Stimulated activated CD4-positive, alpha-beta T cell treated with anti-CD3 and anti-CD28 coated beads, Interleukin-15, amount 100 ng/mL, for 1 hour (primary cell): ENCODE results near the gene NAP1L1.
A peak's percentile ranks its signal among the peaks of the same experiment; 100 is the strongest.

Experiments
- DNase-seq, 2 donors: peaks; one replicate each; pipeline ENCODE4 v3.0.0-alpha.2; 2020; ENCODE audit warnings: low read depth in 1 of 2, low spot score in 1 of 2

Gene NAP1L1

DNA sequence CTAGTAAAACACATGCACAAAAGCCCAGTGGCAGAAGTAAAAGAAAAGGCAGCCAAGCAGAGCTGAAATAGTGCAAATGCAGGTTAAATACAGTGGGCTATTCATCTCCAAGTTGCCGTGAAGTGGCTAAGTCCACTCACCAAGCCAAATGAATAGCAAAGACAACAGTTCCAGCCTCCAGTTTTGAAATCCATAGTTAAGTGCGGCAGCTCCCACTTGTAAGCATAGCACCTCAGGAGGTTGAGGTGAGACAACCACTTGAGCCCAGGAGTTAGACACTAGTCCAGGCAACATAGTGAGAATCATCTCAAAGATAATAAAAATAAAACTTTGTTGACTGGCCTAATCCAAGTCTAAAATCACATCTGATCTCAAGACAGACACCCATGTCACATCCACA lies 43.1 kb downstream of the NAP1L1 start:
- DNase-seq = no peak

DNA sequence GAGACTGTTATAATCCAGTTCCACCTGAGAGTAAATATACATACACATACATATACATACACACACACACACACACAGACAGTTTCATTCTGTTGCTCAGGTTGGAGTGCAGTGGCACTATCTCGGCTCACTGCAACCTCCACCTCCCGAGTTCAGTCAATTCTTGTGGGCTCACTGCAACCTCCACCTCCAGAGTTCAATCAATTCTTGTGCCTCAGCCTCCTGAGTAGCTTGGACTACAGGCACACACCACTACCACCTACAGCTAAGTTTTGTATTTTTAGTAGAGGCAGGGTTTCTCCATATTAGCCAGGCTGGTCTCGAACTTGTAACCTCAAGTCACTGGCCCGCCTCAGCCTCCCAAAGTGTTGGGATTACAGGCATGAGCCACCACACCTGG lies 44.0 kb downstream of the NAP1L1 start:
- no peak for DNase-seq

DNA sequence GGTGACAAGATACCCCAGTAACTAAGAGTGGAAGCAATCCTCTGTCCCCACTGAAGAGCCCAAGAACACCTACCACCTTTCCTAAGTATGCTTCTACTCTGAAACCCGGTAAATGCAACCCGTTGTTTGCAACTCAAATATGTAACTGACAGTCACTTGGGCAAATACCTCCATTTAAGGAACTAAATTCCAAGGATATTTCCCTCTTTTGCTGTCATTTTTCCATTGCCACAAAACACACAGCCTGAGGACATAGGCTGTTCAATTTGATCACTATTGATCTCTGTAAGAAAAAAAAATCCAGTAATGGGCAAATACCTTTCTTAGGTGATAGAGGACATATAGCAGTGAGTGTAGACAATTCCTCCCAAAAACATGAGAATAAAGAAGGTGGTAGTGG lies 46.3 kb downstream of the NAP1L1 start:
- no peak for DNase-seq

DNA sequence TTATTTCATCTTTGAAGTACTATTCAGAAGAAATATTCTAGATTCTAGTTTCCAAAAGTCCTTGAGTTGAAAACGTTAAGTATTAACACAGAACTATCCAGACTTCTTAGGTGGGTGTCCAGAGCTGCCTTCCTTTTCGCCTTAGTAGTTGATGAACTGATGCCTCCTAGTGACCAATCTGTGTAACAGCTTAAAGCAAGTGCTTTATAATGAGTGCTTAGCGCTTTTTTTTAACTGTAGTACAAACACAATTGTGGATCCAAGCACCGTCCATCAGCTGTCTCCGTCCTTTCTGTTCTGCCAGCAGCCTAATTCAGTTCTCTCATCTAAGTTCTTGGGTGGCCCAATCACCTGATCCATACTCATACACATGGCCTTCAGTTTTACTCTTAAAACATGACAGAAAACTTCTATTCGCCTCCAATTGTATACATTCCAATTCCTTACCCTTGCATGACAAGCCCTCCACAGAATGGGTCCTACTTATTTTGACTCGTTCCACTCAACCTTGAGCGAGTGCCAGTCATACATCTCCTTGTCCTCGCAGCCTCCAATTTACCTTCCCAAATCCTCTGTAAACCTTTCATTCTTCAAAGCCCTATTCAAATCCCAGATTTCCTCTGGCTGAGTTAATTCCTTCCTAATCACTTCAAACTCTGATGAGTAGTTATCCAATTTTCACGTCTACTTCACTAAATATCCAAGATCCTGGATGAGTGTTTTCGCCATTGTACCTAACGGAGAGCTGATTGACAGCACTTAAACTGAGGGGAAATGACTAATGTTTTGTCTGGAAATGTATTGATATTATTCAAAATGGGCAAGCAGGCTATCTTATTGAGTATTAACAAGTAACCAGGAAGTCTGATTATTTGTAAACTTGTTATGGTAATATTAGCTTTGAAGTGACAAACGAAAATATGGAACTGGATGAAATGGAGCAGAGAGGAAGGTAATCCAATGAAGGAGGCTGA lies 47.1 kb downstream of the NAP1L1 start:
- no peak for DNase-seq

DNA sequence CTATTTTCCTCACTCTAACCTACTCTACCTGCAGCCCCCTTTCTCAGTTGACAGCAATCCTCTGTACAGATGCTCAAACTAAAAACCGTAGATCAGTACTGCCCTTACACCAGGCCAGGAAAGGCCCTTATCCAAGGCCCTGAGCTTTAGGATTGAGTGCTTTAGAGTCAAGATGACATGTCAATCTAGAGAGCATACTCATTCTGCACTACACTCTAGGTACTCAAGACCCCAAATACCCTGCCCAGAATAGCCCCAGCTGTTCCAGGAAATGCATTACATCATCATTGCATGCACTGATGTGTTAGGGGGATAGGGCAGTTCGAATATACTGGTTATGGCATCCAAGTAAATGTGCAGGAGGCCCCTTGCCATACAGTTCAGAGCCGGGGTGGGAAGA lies 49.4 kb downstream of the NAP1L1 start:
- no peak for DNase-seq

DNA sequence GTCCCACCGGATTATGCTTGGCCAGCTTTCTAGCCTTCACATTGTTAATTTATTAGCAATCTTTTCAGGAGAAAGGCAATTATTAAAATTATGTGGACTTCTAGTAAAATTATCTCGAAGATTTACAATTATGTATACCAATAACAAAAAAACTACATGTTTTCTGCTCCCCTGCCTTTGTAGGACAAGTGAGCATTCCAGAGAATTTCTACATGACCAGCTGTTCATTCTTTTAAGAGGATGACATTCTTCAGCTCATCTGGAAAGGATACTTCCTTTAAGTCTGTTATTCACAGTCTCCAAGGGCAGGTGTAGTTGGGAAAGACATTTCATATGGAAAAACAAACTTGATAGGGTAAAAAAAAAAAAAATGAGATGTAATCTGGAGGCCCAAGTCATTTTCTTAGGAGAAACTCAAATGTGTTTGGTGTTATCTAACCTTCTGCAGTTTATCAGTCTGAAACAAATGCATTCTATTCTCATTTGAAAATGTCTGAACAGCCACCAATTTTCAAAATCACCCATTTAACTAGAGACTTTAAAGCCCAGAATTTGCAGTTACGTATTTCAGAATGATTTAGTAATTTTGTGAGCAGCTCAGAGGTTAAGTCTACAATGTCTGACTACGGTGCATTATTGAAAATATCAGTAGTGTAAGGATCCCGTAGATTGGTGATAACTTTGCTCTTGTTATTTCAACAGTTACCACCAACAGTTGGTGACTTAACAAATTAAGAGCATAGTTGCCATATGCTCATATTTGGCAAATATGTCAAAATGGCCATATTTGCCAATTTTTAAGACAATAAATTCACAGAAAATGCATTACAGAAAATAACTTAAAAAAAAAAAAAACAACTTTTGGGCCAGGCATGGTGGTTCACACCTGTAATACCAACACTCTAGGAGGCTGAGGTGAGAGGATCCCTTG lies 51.1 kb downstream of the NAP1L1 start:
- no peak for DNase-seq

DNA sequence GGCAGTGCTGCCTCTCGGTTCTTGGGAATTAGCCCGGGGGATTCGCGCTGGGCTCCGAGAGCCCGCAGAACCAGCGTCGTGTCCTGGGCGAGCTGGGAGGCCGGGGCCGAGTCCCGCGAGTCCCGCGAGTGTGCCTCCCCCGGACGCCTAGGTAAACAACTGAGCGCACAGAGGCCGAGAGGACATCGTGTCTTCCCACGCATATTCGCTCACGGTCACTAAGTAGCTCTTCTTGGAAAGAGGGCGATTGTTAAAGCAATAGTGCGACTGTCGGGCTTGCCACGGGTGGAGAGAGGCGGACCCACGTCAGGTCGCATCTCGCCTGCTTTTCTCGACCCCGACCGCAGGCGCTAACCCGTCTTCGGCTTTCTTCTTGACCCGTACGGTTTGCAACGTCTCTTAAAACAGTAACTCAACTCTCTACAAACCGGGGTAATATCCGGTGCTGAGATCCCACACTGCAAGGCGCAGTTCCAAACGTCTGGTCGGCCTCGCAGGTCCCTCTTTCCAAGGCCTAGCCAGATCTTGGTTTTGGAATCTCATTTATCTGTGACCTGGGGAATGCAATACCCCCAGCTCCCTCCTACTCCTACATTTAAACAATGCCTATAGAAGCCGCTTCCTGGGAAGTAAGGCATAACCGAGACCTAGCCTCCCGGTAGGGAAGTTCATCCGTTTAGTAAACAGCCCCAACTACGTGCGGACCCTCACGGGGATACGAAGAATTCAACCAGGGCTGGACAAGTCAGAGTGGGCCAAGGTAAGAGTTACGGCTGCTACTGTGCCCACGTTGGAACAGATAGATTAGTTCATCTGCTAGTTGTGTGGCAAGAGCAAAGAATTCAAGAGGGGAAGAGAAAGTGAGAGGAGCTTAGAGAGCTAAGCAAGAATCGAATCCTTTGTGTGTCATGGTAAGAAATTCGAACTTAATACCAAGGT lies 52.2 kb downstream of the NAP1L1 start:
- peak in 1 of 2 donors; percentile 18 for DNase-seq

DNA sequence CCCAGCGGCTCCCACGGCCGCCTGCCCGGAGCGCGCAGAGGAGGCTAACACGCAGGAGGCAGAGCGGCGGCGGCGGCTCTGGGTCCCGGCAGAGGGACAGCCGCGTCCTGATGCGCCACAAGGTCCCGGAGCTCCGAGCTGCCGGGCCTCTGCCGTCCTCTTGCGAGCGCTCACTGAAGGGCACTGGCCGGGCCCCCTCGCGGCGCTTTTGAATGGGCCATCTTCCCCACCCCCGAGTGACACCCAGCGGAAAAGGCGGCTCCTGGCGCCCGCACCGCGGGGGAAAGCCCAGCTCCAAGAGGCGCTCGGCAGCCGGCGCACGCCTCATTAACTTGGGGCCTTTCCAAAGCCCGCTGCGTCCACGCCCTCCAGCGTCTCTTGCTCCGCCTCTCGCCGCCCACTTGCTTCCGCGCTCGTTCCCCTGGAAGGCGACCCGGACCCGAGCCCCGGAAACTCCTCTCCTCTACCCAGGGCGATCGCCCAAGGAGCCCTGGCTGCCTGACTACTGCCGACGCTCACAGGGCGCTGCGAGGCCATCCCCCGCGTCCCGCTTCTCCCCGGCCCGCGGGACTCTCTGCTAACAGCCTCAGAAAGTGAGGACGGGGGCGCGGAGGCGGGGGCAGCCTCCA lies 53.0 kb downstream of the NAP1L1 start, which contains the start of gene PHLDA1:
PHLDA1 (minus strand) TSS at position 363 of the 629 bp plus-strand sequence.
- DNase-seq = peak; percentile 90 to 92

DNA sequence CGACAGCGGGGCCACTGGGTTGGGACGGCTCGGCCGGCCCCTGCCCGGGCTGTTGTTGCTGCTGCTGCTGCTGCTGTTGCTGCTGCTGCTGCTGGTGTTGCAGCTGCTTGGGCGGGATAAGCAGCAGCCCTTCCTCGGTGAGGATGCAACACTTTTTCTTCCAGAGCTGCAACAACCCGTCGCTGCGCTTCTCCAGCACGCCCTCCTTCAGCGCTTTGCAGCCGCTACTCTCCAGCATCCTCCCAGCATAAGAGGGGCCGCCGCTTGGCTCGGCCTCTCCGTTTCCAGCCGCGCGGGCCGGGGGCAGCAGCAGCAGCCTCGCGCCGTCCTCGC lies 53.4 kb downstream of the NAP1L1 start:
- no peak for DNase-seq

DNA sequence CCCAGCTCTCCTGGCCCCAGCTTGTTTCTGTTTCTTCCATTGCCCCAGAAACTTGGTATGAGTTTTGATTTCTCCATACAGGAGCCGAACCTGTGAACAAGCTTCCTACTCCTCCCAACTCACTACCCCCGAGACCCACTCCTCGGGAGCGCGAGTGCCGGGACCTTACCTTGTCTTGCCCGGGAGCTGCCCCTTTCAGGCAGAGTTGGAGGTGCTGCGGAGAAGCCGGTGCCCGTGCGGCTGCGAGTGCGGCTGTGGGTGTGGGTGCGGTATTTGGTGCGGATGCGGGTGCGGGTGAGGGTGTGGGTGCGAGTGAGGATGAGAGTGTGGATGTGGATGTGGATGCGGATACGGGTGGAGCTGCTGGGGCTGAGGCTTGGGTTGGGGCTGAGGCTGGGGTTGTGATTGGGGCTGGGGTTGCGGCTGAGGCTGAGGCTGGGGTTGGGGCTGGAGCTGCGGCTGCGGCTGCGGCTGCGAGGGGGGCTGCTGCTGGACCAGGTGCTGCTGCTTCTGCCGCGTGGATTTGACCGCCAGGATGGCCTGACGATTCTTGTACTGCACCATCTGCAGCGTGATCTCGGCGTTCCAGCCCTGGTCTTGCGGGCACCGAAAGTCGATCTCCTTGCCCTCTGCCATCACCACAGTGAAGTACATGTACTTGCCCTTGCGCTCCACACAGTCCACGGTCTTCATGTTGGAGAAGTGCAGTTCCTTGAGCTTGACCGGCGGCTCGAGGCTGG lies 54.0 kb downstream of the NAP1L1 start:
- peak; percentile 26 to 34 for DNase-seq

DNA sequence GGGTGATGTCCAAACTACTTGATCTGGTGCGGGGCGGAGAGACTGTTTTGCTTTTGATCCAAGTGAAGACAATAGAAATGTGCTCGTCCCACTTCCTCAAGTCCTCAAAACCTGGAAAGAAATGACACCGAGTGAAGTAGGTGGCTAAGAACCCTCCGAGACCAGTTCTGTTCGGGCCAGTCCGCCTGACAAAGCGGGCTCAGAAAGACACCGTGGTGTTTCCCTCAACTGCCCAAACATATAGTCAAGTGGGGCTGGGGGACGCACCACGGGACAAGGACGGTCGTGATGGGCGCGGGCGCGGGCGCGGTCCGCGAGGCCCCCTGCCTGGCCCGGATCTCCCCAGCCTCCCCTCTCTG lies 54.5 kb downstream of the NAP1L1 start:
- no peak for DNase-seq

DNA sequence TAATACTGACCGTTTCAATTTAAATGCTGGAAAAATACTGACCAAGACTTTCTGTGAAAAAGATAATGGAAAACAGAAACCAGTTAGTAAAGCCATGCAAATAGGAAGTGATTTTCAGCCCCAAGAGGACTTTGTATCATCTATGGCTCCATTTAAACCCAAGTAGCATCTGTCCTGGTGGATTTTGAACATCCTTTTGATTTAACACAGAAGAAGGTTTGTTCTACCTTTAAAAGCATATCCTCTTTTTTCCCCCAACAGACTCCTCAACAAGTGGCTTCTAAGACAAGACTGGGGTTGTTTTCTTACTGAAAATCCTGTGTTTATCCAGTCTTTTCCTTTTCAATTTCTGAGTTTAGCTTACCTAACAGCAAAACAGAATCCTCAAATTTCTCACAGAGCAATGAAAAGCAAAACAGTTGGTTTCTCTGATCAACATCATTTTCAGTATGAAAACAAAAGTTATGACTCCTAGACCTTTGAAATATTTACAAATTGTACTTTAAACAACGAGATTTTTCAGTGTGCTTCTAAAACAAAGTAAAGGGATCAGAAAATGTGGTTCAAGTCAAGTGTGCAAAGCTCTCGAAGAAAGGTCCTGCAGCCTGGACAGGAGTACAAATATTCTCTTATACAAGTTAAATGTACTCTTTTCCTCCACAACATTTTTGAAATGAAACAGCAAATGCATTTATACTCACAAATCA lies 55.8 kb downstream of the NAP1L1 start:
- DNase-seq = no peak

DNA sequence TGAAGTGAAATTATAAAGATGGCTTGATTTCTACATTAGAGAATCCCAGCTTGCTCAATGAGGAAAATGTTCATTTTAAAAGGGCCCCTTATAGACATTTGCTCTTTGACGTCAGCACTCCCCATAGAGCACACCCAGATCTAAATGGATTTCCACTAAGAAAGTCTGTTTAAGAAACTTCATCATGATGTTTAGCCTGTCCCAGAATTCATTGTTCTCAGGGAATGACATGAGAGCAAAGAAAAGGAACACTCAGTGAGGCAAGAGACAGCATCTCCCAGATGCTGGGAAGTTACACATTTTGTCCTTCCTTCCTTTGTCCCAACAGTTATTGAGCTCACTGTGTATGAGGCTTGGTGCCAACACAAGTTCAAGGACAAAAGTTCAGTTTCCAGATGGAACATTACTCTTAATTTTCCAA lies 57.8 kb downstream of the NAP1L1 start:
- no peak for DNase-seq

DNA sequence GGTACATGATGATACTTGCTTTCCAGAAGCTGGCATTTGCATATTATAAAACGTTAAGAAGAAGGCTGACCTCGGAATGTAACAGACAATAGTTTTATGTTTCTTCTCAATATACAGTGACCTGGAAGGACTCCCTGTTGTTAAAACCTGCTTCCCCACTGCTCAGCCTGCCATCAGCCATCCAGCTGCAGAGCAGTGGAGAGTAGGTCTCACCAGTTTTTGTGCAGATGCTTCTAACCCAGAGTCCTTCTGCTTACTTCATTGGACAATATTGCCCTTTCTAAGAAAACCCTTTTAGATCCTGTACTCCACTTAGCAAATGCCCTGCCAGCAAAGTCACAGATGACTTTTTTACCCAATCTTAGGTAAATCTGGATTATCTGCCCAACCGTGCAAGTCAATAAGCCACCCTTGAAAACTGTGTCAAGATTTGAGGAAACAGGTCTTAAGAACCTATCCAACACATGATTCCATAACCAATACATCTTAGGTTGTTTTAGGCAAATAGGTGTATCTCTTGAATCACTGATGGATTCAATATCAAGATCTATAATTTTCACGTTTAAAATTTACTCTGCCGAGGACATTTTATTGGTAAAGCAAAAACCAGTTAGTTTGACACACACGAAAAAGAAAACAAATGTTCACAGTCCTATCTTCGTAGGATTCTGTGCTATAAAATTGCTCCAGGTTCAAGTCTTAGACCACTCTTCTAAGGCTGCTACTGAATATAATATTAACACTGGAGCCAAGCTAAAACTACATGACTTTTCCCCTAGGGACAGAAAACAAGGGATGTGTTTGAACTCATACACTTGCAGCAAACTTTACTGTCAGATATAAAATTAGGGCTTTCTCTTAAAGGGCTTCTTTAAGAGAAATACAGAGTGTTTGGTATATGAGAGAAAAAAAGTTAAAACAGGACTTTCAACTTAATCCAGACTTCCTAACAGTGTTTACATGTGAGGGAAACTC lies 58.6 kb downstream of the NAP1L1 start:
- no peak for DNase-seq

DNA sequence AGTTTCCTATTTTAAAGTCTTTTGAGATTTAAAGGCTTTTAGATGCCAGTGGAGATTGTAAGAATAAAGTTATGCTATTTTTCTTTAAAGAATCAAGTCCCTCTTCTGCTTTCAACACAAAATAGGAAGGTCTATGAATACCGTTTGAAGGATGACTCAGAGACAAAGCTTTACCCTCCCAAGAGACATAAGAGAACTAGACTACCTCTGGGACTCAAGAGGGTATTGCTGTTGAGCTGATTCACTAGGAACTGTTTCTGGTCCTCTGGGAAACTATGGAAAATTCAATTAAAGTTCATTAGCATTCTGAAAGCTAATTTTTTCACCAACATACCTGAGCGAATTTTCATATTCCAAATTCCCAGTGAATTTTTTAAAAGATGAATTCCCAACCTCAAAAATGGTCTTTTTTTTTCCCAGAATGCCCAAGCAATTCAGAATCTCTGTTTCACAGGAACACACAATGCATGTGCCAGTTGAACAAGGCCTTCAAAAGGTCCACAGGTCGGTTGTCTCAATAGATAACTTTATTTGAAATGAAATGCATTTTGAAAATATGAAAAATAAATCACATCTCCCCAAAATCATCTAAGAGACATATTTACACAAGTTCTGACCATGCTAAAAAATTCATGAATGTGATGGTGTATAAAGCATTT lies 59.4 kb downstream of the NAP1L1 start:
- no peak for DNase-seq

DNA sequence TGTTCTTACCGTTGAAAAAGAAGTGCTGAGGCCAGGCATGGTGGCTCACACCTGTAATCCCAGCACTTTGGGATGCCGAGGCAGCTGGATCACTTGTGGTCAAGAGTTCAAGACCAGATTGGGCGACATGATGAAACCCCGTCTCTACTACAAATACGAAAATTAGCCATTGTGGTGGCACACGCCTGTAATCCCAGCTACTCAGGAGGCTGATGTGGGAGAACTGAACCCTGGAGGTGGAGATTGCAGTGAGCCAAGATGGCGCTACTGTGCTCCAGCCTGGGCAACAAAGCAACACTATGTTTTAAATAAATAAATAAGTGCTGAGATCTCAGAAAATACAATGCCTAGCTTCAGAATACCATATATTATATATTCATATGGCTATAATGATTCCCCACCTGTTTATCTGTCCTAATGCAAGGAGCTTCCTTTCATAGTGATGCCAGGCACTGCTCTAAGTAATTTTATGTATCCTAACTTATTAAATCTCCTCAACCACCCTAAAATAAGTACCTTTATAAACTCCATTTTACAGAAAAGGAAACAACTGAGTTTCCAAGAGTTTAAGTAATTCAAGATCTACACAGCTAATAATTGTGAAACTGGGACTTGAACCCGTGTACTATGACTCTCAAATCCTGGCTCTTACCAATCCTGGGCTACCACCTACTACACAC lies 60.2 kb downstream of the NAP1L1 start:
- DNase-seq = no peak
